Lung (tissue), 12 donors: ENCODE data around the gene CACNA1H. TPM values are rescaled to one million over a fixed set of nuclear protein-coding genes. Genes with fewer than 3 reads are reported as not detected.

Experiments used
- ATAC-seq: fragments of 200-7000 bp; cut with Tn5 transposase; one replicate; pipeline ENCODE4 v1.9.1; 2020; ENCODE audit warnings: moderate number of reproducible peaks; ENCODE audit not compliant: insufficient read depth, low FRiP score
- DNase-seq, 3 donors: peaks; one replicate each; pipeline ENCODE4 v3.0.0-alpha.2; 2013 to 2017
- H3K27ac ChIP-seq, 2 donors: one replicate each; pipeline ENCODE4 v1.5.1; 2013; ENCODE audit warnings: mild to moderate bottlenecking in 2 of 2, moderate library complexity in 2 of 2, control low read depth in 1 of 2, inconsistent platforms in 1 of 2, low read depth in 1 of 2, low read length in 1 of 2
- H3K27me3 ChIP-seq, 3 donors: one replicate each; pipeline ENCODE4 v1.5.1; 2013; ENCODE audit warnings: low read length in 2 of 3; ENCODE audit not compliant: control insufficient read depth in 3 of 3, insufficient read depth in 3 of 3
- H3K36me3 ChIP-seq, 4 donors: one replicate each; pipeline ENCODE4 v1.5.1; 2013; ENCODE audit warnings: low read length in 4 of 4, mild to moderate bottlenecking in 1 of 4, moderate library complexity in 1 of 4; ENCODE audit not compliant: control insufficient read depth in 4 of 4, insufficient read depth in 4 of 4
- H3K4me1 ChIP-seq, 5 donors: one replicate each; pipeline ENCODE4 v1.5.1; 2013; ENCODE audit warnings: low read length in 5 of 5, mild to moderate bottlenecking in 2 of 5, moderate library complexity in 1 of 5; ENCODE audit not compliant: control insufficient read depth in 5 of 5, insufficient read depth in 5 of 5
- H3K4me3 ChIP-seq: one replicate; pipeline ENCODE4 v1.5.1; 2013; ENCODE audit warnings: mild to moderate bottlenecking, control low read depth, moderate library complexity
- H3K9ac ChIP-seq, 2 donors: one replicate each; pipeline ENCODE4 v1.5.1; 2013; ENCODE audit warnings: low read length in 2 of 2, control low read depth in 1 of 2; ENCODE audit not compliant: insufficient read depth in 1 of 2
- H3K9me3 ChIP-seq, 4 donors: one replicate each; pipeline ENCODE4 v1.5.1; 2013; ENCODE audit warnings: low read length in 3 of 4, mild to moderate bottlenecking in 1 of 4, moderate library complexity in 1 of 4; ENCODE audit not compliant: control insufficient read depth in 4 of 4, insufficient read depth in 3 of 4
- CTCF ChIP-seq: IDR thresholded peaks from 2 replicates; pipeline ENCODE4 v1.5.1; 2012; ENCODE audit warnings: mild to moderate bottlenecking; ENCODE audit errors: control extremely low read depth, extremely low read depth
- WGBS, 2 donors: extraction: QIAGEN DNeasy Blood & Tissue Kit; methylation state at CpG; one replicate each; pipeline ENCODE4 v1.1.7; 2013; 5-methylcytosine and 5-hydroxymethylcytosine counted together
- polyA plus RNA-seq, 2 donors: library from polyadenylated mRNA; stranded (reverse); fragments of 200-250 nt; gene quantifications; one replicate each; pipeline ENCODE4 v1.2.1, GENCODE V29; 2013
- total RNA-seq, 2 donors: library from RNA; depleted of rRNA in 1 of 2; stranded (reverse); fragments of >200 nt in 1 of 2; gene quantifications; one replicate each; pipeline ENCODE4 v1.2.1, GENCODE V29; 2014 to 2021
- donor health status: control.
- donor health status: control.
- donor health status: Bipolar disorder and iron deficiency.
- donor health status: healthy.
- donor health status: DM: yes; HTN: yes; CAD: no.

Gene CACNA1H
- total and polyA plus RNA-seq, 4 donors, result 5.0 to 10.3 (median 6.7) TPM

GRCh38 chr16:1220098-1220728, 67.3 kb downstream of the CACNA1H start:
- ATAC-seq (no peak), DNase-seq (no peak)
- Histone ChIP-seq H3K9me3 (no peaks in the 10 kb centered on the region), H3K4me1 (no peaks in the 10 kb centered on the region), H3K27ac (no peak overlapping the region), H3K27me3 (no peaks in the 10 kb centered on the region), H3K9ac (no peak overlapping the region), H3K36me3 (no peaks in the 10 kb centered on the region), H3K4me3 (no peak overlapping the region)
- 91 to 93% methylated on average over 55 of the region's 55 CpGs for WGBS, 2 donors
- no peak for TF ChIP-seq CTCF

GRCh38 chr16:1220841-1221627, 68.1 kb downstream of the CACNA1H start:
- Histone ChIP-seq H3K27me3 (no peaks in the 10 kb centered on the region), H3K4me3 (no peak overlapping the region), H3K36me3 (no peaks in the 10 kb centered on the region), H3K9ac (no peak overlapping the region), H3K4me1 (no peaks in the 10 kb centered on the region), H3K9me3 (no peaks in the 10 kb centered on the region), H3K27ac (no peak overlapping the region)
- WGBS, 2 donors, result 83 to 84% methylated on average over 48 of the region's 48 CpGs
- no peak for DNase-seq
- TF ChIP-seq CTCF, result no peak
- no peak for ATAC-seq

- no peak overlapping the region for H3K9ac ChIP-seq
- H3K27ac ChIP-seq, result no peak overlapping the region
- H3K4me3 ChIP-seq, result no peak overlapping the region
- H3K36me3 ChIP-seq, result no peaks in the 10 kb centered on the region
- DNase-seq (no peak), ATAC-seq (no peak)
- H3K9me3 ChIP-seq, result no peaks in the 10 kb centered on the region
- H3K27me3 ChIP-seq, result no peaks in the 10 kb centered on the region
- WGBS, 2 donors, result 80 to 87% methylated on average over 39 to 40 of the region's 40 CpGs
- no peak for TF ChIP-seq CTCF
- no peaks in the 10 kb centered on the region for H3K4me1 ChIP-seq
These were observed 69.0 kb downstream of the CACNA1H start for GRCh38 chr16:1221628-1222552.
